HG03103 (cell line): ENCODE results near the gene TRIO.

Source experiments
- ATAC-seq: cut with Tn5 transposase; IDR thresholded peaks from one replicate; pipeline ENCODE4 v1.9.1; 2021; ENCODE audit warnings: low read depth; ENCODE audit not compliant: unreplicated experiment

The TRIO gene

GRCh38 chr5:14277385-14278320, 134.5 kb downstream of the TRIO start:
- ATAC-seq = peak; percentile 49

GRCh38 chr5:14280294-14280854, 137.2 kb downstream of the TRIO start:
- no peak for ATAC-seq

GRCh38 chr5:14281746-14282181, 138.6 kb downstream of the TRIO start:
- ATAC-seq = no peak

GRCh38 chr5:14283139-14283538, 140.0 kb downstream of the TRIO start:
- ATAC-seq = no peak

- ATAC-seq = no peak
Measured at GRCh38 chr5:14284392-14285148, 141.4 kb downstream of the TRIO start.

- no peak for ATAC-seq
Measured at GRCh38 chr5:14286007-14286406, 142.9 kb downstream of the TRIO start.

- ATAC-seq = peak; percentile 97
Measured at GRCh38 chr5:14286574-14287421, 143.7 kb downstream of the TRIO start.

GRCh38 chr5:14292766-14293658, 149.9 kb downstream of the TRIO start:
- no peak for ATAC-seq

- no peak for ATAC-seq
Measured at GRCh38 chr5:14295610-14296009, 152.5 kb downstream of the TRIO start.

GRCh38 chr5:14296533-14297331, 153.6 kb downstream of the TRIO start:
- ATAC-seq = no peak

GRCh38 chr5:14297697-14298096, 154.6 kb downstream of the TRIO start:
- ATAC-seq = no peak

- ATAC-seq = no peak
Measured at GRCh38 chr5:14298126-14298847, 155.1 kb downstream of the TRIO start.

- ATAC-seq = no peak
Measured at GRCh38 chr5:14299666-14300065, 156.5 kb downstream of the TRIO start.

GRCh38 chr5:14301186-14301585, 158.0 kb downstream of the TRIO start:
- ATAC-seq = no peak

GRCh38 chr5:14302330-14302729, 159.2 kb downstream of the TRIO start:
- ATAC-seq = no peak

- ATAC-seq = no peak
Measured at GRCh38 chr5:14305045-14305444, 161.9 kb downstream of the TRIO start.

- ATAC-seq = no peak
Measured at GRCh38 chr5:14306329-14306815, 163.2 kb downstream of the TRIO start.
